Skeletal muscle cell (primary cell): ENCODE data around the gene TFDP2.
"Not testable (repeated sequence)": the region's sequence is repeated elsewhere in the genome, so short reads cannot be mapped to it uniquely, and the experiment has no call there.

ENCODE experiments used
- DNase-seq: peaks from one replicate; pipeline ENCODE4 v3.0.0-alpha.2; 2010; ENCODE audit warnings: low read depth
- H3K4me3 ChIP-seq: 2 replicates; pipeline ENCODE4 v1.5.1; 2011; ENCODE audit warnings: low read depth, mild to moderate bottlenecking, control low read depth, low read length, moderate library complexity

TFDP2 gene

GRCh38 chr3:142148792-142149672, at the start of gene TFDP2:
TSS of gene TFDP2 (minus strand) at chr3:142149544. CDS start at chr3:142101749, 47,795 bp downstream.
- DNase-seq: peak; percentile 69
- H3K4me3 ChIP-seq: peak within 1 kb of the TSS; percentile 83

GRCh38 chr3:142188846-142189245, 39.5 kb upstream of the TFDP2 start:
- DNase-seq: no peak
- no peak overlapping the region for H3K4me3 ChIP-seq

GRCh38 chr3:142180761-142181362, 31.5 kb upstream of the TFDP2 start:
- no peak for DNase-seq
- H3K4me3 ChIP-seq: no peak overlapping the region

- no peak overlapping the region for H3K4me3 ChIP-seq
- DNase-seq: no peak
Measured at GRCh38 chr3:142175478-142175877, 26.1 kb upstream of the TFDP2 start.

GRCh38 chr3:142174559-142174958, 25.2 kb upstream of the TFDP2 start:
- DNase-seq: no peak

GRCh38 chr3:142168514-142168913, 19.2 kb upstream of the TFDP2 start:
- no peak for DNase-seq
- H3K4me3 ChIP-seq: no peak overlapping the region

More at GRCh38 chr3:142174559-142174958, 25.2 kb upstream of the TFDP2 start:
- no peak overlapping the region for H3K4me3 ChIP-seq

- H3K4me3 ChIP-seq: no peak overlapping the region
- no peak for DNase-seq
Measured at GRCh38 chr3:142165194-142165593, 15.8 kb upstream of the TFDP2 start.

- DNase-seq: no peak
- no peak overlapping the region for H3K4me3 ChIP-seq
Measured at GRCh38 chr3:142159083-142159740, 9.9 kb upstream of the TFDP2 start.

- H3K4me3 ChIP-seq: no peak overlapping the region
- no peak for DNase-seq
Measured at GRCh38 chr3:142154186-142154585, 4.8 kb upstream of the TFDP2 start.

- no peak for DNase-seq
- H3K4me3 ChIP-seq: no peak overlapping the region
Measured at GRCh38 chr3:142152384-142152783, 3.0 kb upstream of the TFDP2 start.

GRCh38 chr3:142151828-142152227, 2.5 kb upstream of the TFDP2 start:
- no peak for DNase-seq
- no peak overlapping the region for H3K4me3 ChIP-seq

- no peak for DNase-seq
- no peak overlapping the region for H3K4me3 ChIP-seq
Measured at GRCh38 chr3:142151240-142151639, 1.9 kb upstream of the TFDP2 start.

- no peak overlapping the region for H3K4me3 ChIP-seq
- DNase-seq: no peak
Measured at GRCh38 chr3:142150271-142150670, 927 bp upstream of the TFDP2 start.

GRCh38 chr3:142149673-142149992, 289 bp upstream of the TFDP2 start:
- peak overlapping the region; percentile 83 for H3K4me3 ChIP-seq
- DNase-seq: no peak

- H3K4me3 ChIP-seq: peak overlapping the region; percentile 83
- DNase-seq: no peak
Measured at GRCh38 chr3:142148044-142148791, 1.1 kb downstream of the TFDP2 start.

GRCh38 chr3:142144587-142144986, 4.8 kb downstream of the TFDP2 start:
- DNase-seq, H3K4me3 ChIP-seq: not testable (repeated sequence)

- H3K4me3 ChIP-seq: not testable (repeated sequence)
Measured at GRCh38 chr3:142140608-142141285, 8.6 kb downstream of the TFDP2 start.

GRCh38 chr3:142137089-142137488, 12.3 kb downstream of the TFDP2 start:
- H3K4me3 ChIP-seq, DNase-seq: not testable (repeated sequence)

More at GRCh38 chr3:142140608-142141285, 8.6 kb downstream of the TFDP2 start:
- not testable (repeated sequence) for DNase-seq

GRCh38 chr3:142134799-142135325, 14.5 kb downstream of the TFDP2 start:
- no peak overlapping the region for H3K4me3 ChIP-seq
- no peak for DNase-seq
